K562 (cell line): ENCODE measurements around the gene NT5DC1. TPM values are rescaled to one million over a fixed set of nuclear protein-coding genes. Genes with fewer than 3 reads are reported as not detected.

Experiments
- ATAC-seq: fragments of 200-7000 bp; cut with Tn5 transposase; 3 replicates; pipeline ENCODE4 v1.9.1; 2020; ENCODE audit warnings: moderate library complexity
- BruUV-seq: library from RNA; stranded (reverse); fragments of 400-500 nt; replicated peaks from 2 replicates; lab custom pipeline; 2021; lab: Mats Ljungman, UMichigan
- CTCF ChIA-PET: fragments of 300-600 bp; formaldehyde crosslinking; extraction: SDS; loops from one replicate; lab custom pipeline; 2021; ENCODE audit warnings: low intra/inter-chr PET ratio; lab: Yijun Ruan, JAX
- POLR2A ChIA-PET: fragments of 300-600, 350-650 bp; sonication (Branson Sonifier 250); formaldehyde crosslinking; extraction: SDS; loops from one replicate; lab custom pipeline; 2021; ENCODE audit warnings: antibody characterized with exemption, inconsistent platforms; lab: Yijun Ruan, JAX
- DNase-seq, 4 experiments: peaks; one replicate each; pipeline versions ENCODE4 v3.0.0 to v3.0.0-alpha.2; 2011 to 2018; ENCODE audit warnings: low spot score in 3 of 4, mixed read lengths in 3 of 4; ENCODE audit errors: extremely low read depth in 1 of 4
- FAIRE-seq: peaks from 2 replicates; lab custom pipeline; 2011; peaks lifted over from hg19 to GRCh38; lab: Jason Lieb, UNC
- H2AFZ ChIP-seq: 2 replicates; pipeline ENCODE4 v1.6.0; 2011; ENCODE audit warnings: low read depth, low read length, control low read depth, inconsistent platforms
- H3K27ac ChIP-seq: fragments of 200-600 bp; 3 replicates; pipeline ENCODE4 v1.8.0; 2011; ENCODE audit warnings: low read depth, mild to moderate bottlenecking, control low read depth, inconsistent platforms, low read length, moderate library complexity, mixed read lengths; ENCODE audit errors: extremely low read depth
- H3K27me3 ChIP-seq, 2 experiments: fragments of 300-600 bp in 1 of 2; 2 replicates in 1 of 2; 3 replicates in 1 of 2; pipeline versions ENCODE4 v1.6.0 to v1.8.0; 2011; ENCODE audit warnings: inconsistent platforms in 2 of 2, low read length in 2 of 2, mild to moderate bottlenecking in 1 of 2, mixed read lengths in 1 of 2, moderate library complexity in 1 of 2; ENCODE audit not compliant: control insufficient read depth in 2 of 2, insufficient read depth in 2 of 2
- H3K36me3 ChIP-seq: fragments of 300-600 bp; 3 replicates; pipeline ENCODE4 v1.8.0; 2011; ENCODE audit warnings: mild to moderate bottlenecking, low read length, inconsistent platforms; ENCODE audit not compliant: control insufficient read depth, insufficient read depth
- H3K4me1 ChIP-seq, 2 experiments: fragments of 200-600 bp in 1 of 2; replicated peaks in 1 of 2; 2 replicates in 1 of 2; 3 replicates in 1 of 2; pipeline versions ENCODE4 v1.5.1 to v1.8.0; 2011; ENCODE audit warnings: inconsistent platforms in 2 of 2, low read length in 2 of 2, mild to moderate bottlenecking in 1 of 2, mixed read lengths in 1 of 2, moderate library complexity in 1 of 2; ENCODE audit not compliant: control insufficient read depth in 2 of 2, insufficient read depth in 2 of 2
- H3K4me2 ChIP-seq: 2 replicates; pipeline ENCODE4 v1.6.1; 2011; ENCODE audit warnings: low read length, control low read depth, inconsistent platforms, mixed read lengths; ENCODE audit not compliant: insufficient read depth
- H3K4me3 ChIP-seq: fragments of 200-600 bp; sonication (generic), shearing (Covaris generic); 2 replicates; pipeline ENCODE4 v1.5.1; 2016; ENCODE audit warnings: control low read depth, inconsistent platforms
- H3K79me2 ChIP-seq: fragments of 200-600 bp; 3 replicates; pipeline ENCODE4 v1.8.0; 2011; ENCODE audit warnings: low read length, inconsistent platforms; ENCODE audit not compliant: control insufficient read depth, insufficient read depth
- H3K9ac ChIP-seq, 2 experiments: 2 replicates each; pipeline versions ENCODE4 v1.6.0 to v1.6.1; 2011; ENCODE audit warnings: low read depth in 2 of 2, low read length in 2 of 2, control low read depth in 1 of 2, inconsistent platforms in 1 of 2, mild to moderate bottlenecking in 1 of 2, mixed read lengths in 1 of 2; ENCODE audit not compliant: insufficient read depth in 1 of 2
- H3K9me1 ChIP-seq: one replicate; pipeline ENCODE4 v1.6.0; 2011; ENCODE audit warnings: inconsistent platforms, mild to moderate bottlenecking, low read length, moderate library complexity; ENCODE audit not compliant: control insufficient read depth, insufficient read depth
- H3K9me3 ChIP-seq: replicated peaks from 2 replicates; pipeline ENCODE4 v1.5.1; 2011; ENCODE audit warnings: low read depth, low read length, inconsistent platforms; ENCODE audit not compliant: control insufficient read depth, insufficient read depth
- H4K20me1 ChIP-seq: replicated peaks from 2 replicates; pipeline ENCODE4 v1.6.1; 2011; ENCODE audit warnings: low read length, inconsistent platforms, mixed read lengths; ENCODE audit not compliant: control insufficient read depth, insufficient read depth
- C11orf30 ChIP-seq: fragments of 450-650 bp; IDR thresholded peaks from 2 replicates; pipeline ENCODE4 v1.6.1; 2016; ENCODE audit warnings: low read depth, mild to moderate bottlenecking
- MAFF ChIP-seq: IDR thresholded peaks from 2 replicates; pipeline ENCODE4 v1.6.1; 2012; ENCODE audit warnings: low read length, improper control_type of control experiment
- MAFK ChIP-seq: IDR thresholded peaks from 2 replicates; pipeline ENCODE4 v1.6.1; 2011; ENCODE audit warnings: low read length, improper control_type of control experiment
- NR1H2 ChIP-seq: sonication (generic); formaldehyde crosslinking; IDR thresholded peaks from 2 replicates; pipeline ENCODE4 v1.4.0; 2020; ENCODE audit warnings: mild to moderate bottlenecking, missing genetic modification reagents
- PHTF2 ChIP-seq: fragments of 250-450 bp; sonication (Bioruptor Pico); IDR thresholded peaks from 2 replicates; pipeline ENCODE4 v1.5.0; 2021; ENCODE audit warnings: mild to moderate bottlenecking
- RFX5 ChIP-seq: IDR thresholded peaks from 2 replicates; pipeline ENCODE4 v1.6.1; 2011; ENCODE audit warnings: low read depth, mild to moderate bottlenecking, improper control_type of control experiment, low read length
- ZBTB5 ChIP-seq: fragments of 450-650 bp; IDR thresholded peaks from 2 replicates; pipeline ENCODE4 v1.6.1; 2017; ENCODE audit warnings: antibody characterized with exemption
- ZNF316 ChIP-seq: fragments of 450-650 bp; IDR thresholded peaks from 2 replicates; pipeline ENCODE4 v1.6.1; 2016
- ZNF445 ChIP-seq: fragments of 250-450 bp; sonication (Bioruptor Pico); IDR thresholded peaks from 2 replicates; pipeline ENCODE4 v1.4.0; 2020; ENCODE audit warnings: low read depth, mild to moderate bottlenecking, moderate library complexity
- WGBS: fragments of 100-300 bp; shearing (Covaris generic); methylation state at CpG from one replicate; pipeline ENCODE4 v1.1.6; 2016; ENCODE audit warnings: low coverage, mixed read lengths; ENCODE audit not compliant: insufficient coverage; ENCODE audit errors: missing lambda C conversion rate; 5-methylcytosine and 5-hydroxymethylcytosine counted together
- in situ Hi-C: fragments of 300-500 bp; cut with MboI; formaldehyde crosslinking; loops from 4 replicates; pipeline ENCODE4 v1.15.0; 2018; ENCODE audit warnings: inconsistent platforms, mixed read lengths
- intact Hi-C: fragments of 100-400 bp; cut with micrococcal nuclease; formaldehyde crosslinking; loops from 2 replicates; pipeline ENCODE4 v1.14.2; 2022
- polyA plus RNA-seq, 8 experiments: library from polyadenylated mRNA; depleted of rRNA in 4 of 8; stranded (reverse) in 5 of 8; unstranded in 3 of 8; fragments of >200 nt; fragmentation: Nextera tagmentation in 2 of 8; fragmentation: Illumina TruSeq in 1 of 8; extraction: Ambion mirVana in 2 of 8; extraction: Trizol in 1 of 8; gene quantifications; 2 replicates each; pipeline versions ENCODE4 v1.2.1 to v1.2.3, GENCODE V29; 2011 to 2014; ENCODE audit warnings: inconsistent platforms in 1 of 8, missing spikeins in 1 of 8
- total RNA-seq, 7 experiments: library from RNA; depleted of rRNA in 6 of 7; stranded (reverse); fragments of >200 nt in 6 of 7; fragmentation: Illumina TruSeq in 2 of 7; extraction: Trizol in 2 of 7; gene quantifications; 2 replicates each; pipeline versions ENCODE4 v1.2.1 to v1.2.3, GENCODE V29; 2011 to 2021; ENCODE audit warnings: low replicate concordance in 1 of 7

Gene NT5DC1
- total and polyA plus RNA-seq, 9 of the 15 experiments (the other 6 are each of a cell fraction or from before 2014, with no cell fraction given) = 4.9 to 28.5 (median 16.3) TPM

- H3K9ac ChIP-seq = no peak overlapping the region
- H4K20me1 ChIP-seq = no peaks in the 10 kb centered on the region
- CTCF ChIA-PET = no interaction called here
- no peak overlapping the region; the same call in 1 of the 2 replicates for H3K4me2 ChIP-seq
- H3K79me2 ChIP-seq = no peaks in the 10 kb centered on the region
- intact Hi-C loops (no loop called here), in situ Hi-C loops (no loop called here)
- no peak for DNase-seq
- no peak overlapping the region for H3K4me3 ChIP-seq
- no peak for FAIRE-seq
- H3K27me3 ChIP-seq = no peaks in the 10 kb centered on the region
- ATAC-seq = no peak
- no peak overlapping the region for H3K27ac ChIP-seq
- H3K9me3 ChIP-seq = no peaks in the 10 kb centered on the region
- no peaks in the 10 kb centered on the region for H3K9me1 ChIP-seq
- no peaks in the 10 kb centered on the region for H3K36me3 ChIP-seq
- POLR2A ChIA-PET = no interaction called here
- BruUV-seq = no TSS peak
- TF ChIP-seq ZBTB5 = no peak
- peak; percentile 46; the same call in 1 of the 2 replicates for TF ChIP-seq ZNF316
- TF ChIP-seq MAFK = 0 out of 2 replicates have a peak, but pooled peaks have one; percentile 11
- TF ChIP-seq C11orf30 = peak; percentile 39; the same call in 1 of the 2 replicates
- TF ChIP-seq NR1H2 (CRISPR knock-in tag) = no peak
- TF ChIP-seq PHTF2 (CRISPR knock-in tag) = no peak
- no peak for TF ChIP-seq RFX5
- peak; percentile 26; the same call in 1 of the 2 replicates for TF ChIP-seq MAFF
- TF ChIP-seq ZNF445 (CRISPR knock-in tag) = no peak
- WGBS = 65% methylated on average over 2 of the region's 2 CpGs
- H3K4me1 ChIP-seq = no peaks in the 10 kb centered on the region
- H2AFZ ChIP-seq = no peak overlapping the region
Observed at GRCh38 chr6:116205281-116205680, 104.6 kb downstream of the NT5DC1 start.
